SK-N-MC (cell line): Measurements from ENCODE around the gene SLC39A11.

Experiments
- EZH2 ChIP-seq: fragments of 200-600 bp; sonication (generic); IDR thresholded peaks from one replicate; pipeline ENCODE4 v1.6.1; 2017; ENCODE audit warnings: antibody characterized with exemption
- FOXP2 ChIP-seq: optimal IDR thresholded peaks from 2 replicates; pipeline ENCODE3; 2011; ENCODE audit warnings: mild to moderate bottlenecking, moderate library complexity; ENCODE audit not compliant: insufficient read depth; ENCODE audit errors: extremely low read length, control extremely low read depth
- POLR2AphosphoS5 ChIP-seq: IDR thresholded peaks from 2 replicates; pipeline ENCODE4 v1.6.1; 2012; ENCODE audit warnings: mild to moderate bottlenecking, low read depth, low read length, borderline replicate concordance

GRCh38 chr17:72598695-72599094 is 493.8 kb downstream of the SLC39A11 start:
- TF ChIP-seq POLR2AphosphoS5 (no peak), EZH2 (no peak), FOXP2 (no peak)
